K562 (cell line): Measurements from ENCODE around the gene ZNF629. TPM values are rescaled to one million over a fixed set of nuclear protein-coding genes. Genes with fewer than 3 reads are reported as not detected.

Source experiments
- ETV5 ChIP-seq: sonication (generic); formaldehyde crosslinking; IDR thresholded peaks from 2 replicates; pipeline ENCODE4 v1.4.0; 2020; ENCODE audit warnings: low read depth, mild to moderate bottlenecking, missing genetic modification reagents
- GMEB1 ChIP-seq: fragments of 250-450 bp; sonication (Bioruptor Pico); IDR thresholded peaks from 2 replicates; pipeline ENCODE4 v1.4.0; 2020; ENCODE audit warnings: mild to moderate bottlenecking
- HINFP ChIP-seq: fragments of 450-650 bp; conservative IDR thresholded peaks from 2 replicates; pipeline ENCODE4 v1.6.1; 2016; ENCODE audit warnings: missing genetic modification characterization, low read depth, mild to moderate bottlenecking, control low read depth, missing compliant biosample characterization
- KDM2B ChIP-seq: fragments of 250-450 bp; sonication (Bioruptor Pico); IDR thresholded peaks from 2 replicates; pipeline ENCODE4 v1.8.0; 2021; ENCODE audit warnings: mild to moderate bottlenecking, moderate library complexity
- NFATC3 ChIP-seq: fragments of 450-650 bp; IDR thresholded peaks from 2 replicates; pipeline ENCODE4 v1.6.1; 2017; ENCODE audit warnings: mild to moderate bottlenecking
- SETDB1 ChIP-seq: IDR thresholded peaks from one replicate; pipeline ENCODE4 v1.6.1; 2012; ENCODE audit warnings: low read length, control low read depth, inconsistent platforms
- SREBF1 ChIP-seq: fragments of 150-350 bp; IDR thresholded peaks from 2 replicates; pipeline ENCODE4 v1.6.1; 2014; ENCODE audit warnings: antibody characterized with exemption, low read depth, low read length, borderline replicate concordance
- TAF1 ChIP-seq: IDR thresholded peaks from 2 replicates; pipeline ENCODE4 v1.6.1; 2011; ENCODE audit warnings: mild to moderate bottlenecking, low read length, moderate library complexity; ENCODE audit not compliant: insufficient read depth, control insufficient read depth, severe bottlenecking; ENCODE audit errors: extremely low read depth
- ZNF232 ChIP-seq: sonication (generic); formaldehyde crosslinking; IDR thresholded peaks from 2 replicates; pipeline ENCODE4 v1.8.0; 2022; ENCODE audit warnings: mild to moderate bottlenecking, missing genetic modification reagents
- polyA plus RNA-seq, 8 experiments: library from polyadenylated mRNA; depleted of rRNA in 4 of 8; stranded (reverse) in 5 of 8; unstranded in 3 of 8; fragments of >200 nt; fragmentation: Nextera tagmentation in 2 of 8; fragmentation: Illumina TruSeq in 1 of 8; extraction: Ambion mirVana in 2 of 8; extraction: Trizol in 1 of 8; gene quantifications; 2 replicates each; pipeline versions ENCODE4 v1.2.1 to v1.2.3, GENCODE V29; 2011 to 2014; ENCODE audit warnings: inconsistent platforms in 1 of 8, missing spikeins in 1 of 8
- total RNA-seq, 7 experiments: library from RNA; depleted of rRNA in 6 of 7; stranded (reverse); fragments of >200 nt in 6 of 7; fragmentation: Illumina TruSeq in 2 of 7; extraction: Trizol in 2 of 7; gene quantifications; 2 replicates each; pipeline versions ENCODE4 v1.2.1 to v1.2.3, GENCODE V29; 2011 to 2021; ENCODE audit warnings: low replicate concordance in 1 of 7
- TF ChIP-seq, protein P1 (sequence below), 2 experiments: IDR thresholded peaks; 2 replicates each; pipeline ENCODE4 v1.6.1; 2011; ENCODE audit warnings: borderline replicate concordance in 1 of 2, control low read depth in 1 of 2, low read depth in 1 of 2, low read length in 1 of 2, mild to moderate bottlenecking in 1 of 2, mixed read lengths in 1 of 2, moderate library complexity in 1 of 2; ENCODE audit not compliant: insufficient read depth in 1 of 2, insufficient read length in 1 of 2, poor library complexity in 1 of 2, severe bottlenecking in 1 of 2; ENCODE audit errors: extremely low read depth in 1 of 2
- TF ChIP-seq, protein P2 (sequence below), 2 experiments: fragments of 150-350 bp in 1 of 2; IDR thresholded peaks; 2 replicates each; pipeline ENCODE4 v1.6.1; 2012 to 2016; ENCODE audit warnings: low read depth in 2 of 2, low read length in 2 of 2, mild to moderate bottlenecking in 1 of 2, moderate library complexity in 1 of 2
- TF ChIP-seq, protein P3 (sequence below): fragments of 250-450 bp; sonication (Bioruptor Pico); IDR thresholded peaks from 2 replicates; pipeline ENCODE4 v1.9.0; 2021; ENCODE audit warnings: mild to moderate bottlenecking, inconsistent platforms
- TF ChIP-seq, protein P4 (sequence below): sonication (generic); formaldehyde crosslinking; IDR thresholded peaks from 2 replicates; pipeline ENCODE4 v1.8.1; 2023; ENCODE audit warnings: mild to moderate bottlenecking, missing genetic modification reagents

The ZNF629 gene
- total and polyA plus RNA-seq, 9 of the 15 experiments (the other 6 are each of a cell fraction or from before 2014, with no cell fraction given): 0.44 to 18.8 (median 7.4) TPM

- TF ChIP-seq, protein P1, sequence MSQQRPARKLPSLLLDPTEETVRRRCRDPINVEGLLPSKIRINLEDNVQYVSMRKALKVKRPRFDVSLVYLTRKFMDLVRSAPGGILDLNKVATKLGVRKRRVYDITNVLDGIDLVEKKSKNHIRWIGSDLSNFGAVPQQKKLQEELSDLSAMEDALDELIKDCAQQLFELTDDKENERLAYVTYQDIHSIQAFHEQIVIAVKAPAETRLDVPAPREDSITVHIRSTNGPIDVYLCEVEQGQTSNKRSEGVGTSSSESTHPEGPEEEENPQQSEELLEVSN (IDR thresholded peaks at IDR 0.05; ENCODE audit: borderline replicate concordance in 1 of 2, extremely low read depth in 1 of 2, insufficient read depth in 1 of 2, insufficient read length in 1 of 2, low read depth in 1 of 2, low read length in 1 of 2, poor library complexity in 1 of 2, severe bottlenecking in 1 of 2): peak in 1 of 2 experiments; percentile 76
- TF ChIP-seq, protein P2, sequence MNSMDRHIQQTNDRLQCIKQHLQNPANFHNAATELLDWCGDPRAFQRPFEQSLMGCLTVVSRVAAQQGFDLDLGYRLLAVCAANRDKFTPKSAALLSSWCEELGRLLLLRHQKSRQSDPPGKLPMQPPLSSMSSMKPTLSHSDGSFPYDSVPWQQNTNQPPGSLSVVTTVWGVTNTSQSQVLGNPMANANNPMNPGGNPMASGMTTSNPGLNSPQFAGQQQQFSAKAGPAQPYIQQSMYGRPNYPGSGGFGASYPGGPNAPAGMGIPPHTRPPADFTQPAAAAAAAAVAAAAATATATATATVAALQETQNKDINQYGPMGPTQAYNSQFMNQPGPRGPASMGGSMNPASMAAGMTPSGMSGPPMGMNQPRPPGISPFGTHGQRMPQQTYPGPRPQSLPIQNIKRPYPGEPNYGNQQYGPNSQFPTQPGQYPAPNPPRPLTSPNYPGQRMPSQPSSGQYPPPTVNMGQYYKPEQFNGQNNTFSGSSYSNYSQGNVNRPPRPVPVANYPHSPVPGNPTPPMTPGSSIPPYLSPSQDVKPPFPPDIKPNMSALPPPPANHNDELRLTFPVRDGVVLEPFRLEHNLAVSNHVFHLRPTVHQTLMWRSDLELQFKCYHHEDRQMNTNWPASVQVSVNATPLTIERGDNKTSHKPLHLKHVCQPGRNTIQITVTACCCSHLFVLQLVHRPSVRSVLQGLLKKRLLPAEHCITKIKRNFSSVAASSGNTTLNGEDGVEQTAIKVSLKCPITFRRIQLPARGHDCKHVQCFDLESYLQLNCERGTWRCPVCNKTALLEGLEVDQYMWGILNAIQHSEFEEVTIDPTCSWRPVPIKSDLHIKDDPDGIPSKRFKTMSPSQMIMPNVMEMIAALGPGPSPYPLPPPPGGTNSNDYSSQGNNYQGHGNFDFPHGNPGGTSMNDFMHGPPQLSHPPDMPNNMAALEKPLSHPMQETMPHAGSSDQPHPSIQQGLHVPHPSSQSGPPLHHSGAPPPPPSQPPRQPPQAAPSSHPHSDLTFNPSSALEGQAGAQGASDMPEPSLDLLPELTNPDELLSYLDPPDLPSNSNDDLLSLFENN (IDR thresholded peaks at IDR 0.05; ENCODE audit: low read depth in 2 of 2, low read length in 2 of 2): no peak; a peak in 1 of 4 replicates
- TF ChIP-seq SETDB1 (no peak), HINFP (tag) (peak; percentile 77), NFATC3 (no peak), ZNF232 (CRISPR knock-in tag) (peak; percentile 71; the same call in 1 of the 2 replicates), SREBF1 (no peak), KDM2B (CRISPR knock-in tag) (0 out of 2 replicates have a peak, but pooled peaks have one; percentile 18), GMEB1 (CRISPR knock-in tag) (no peak), TAF1 (peak; percentile 55), ETV5 (CRISPR knock-in tag) (peak; percentile 82)
- TF ChIP-seq, protein P3, sequence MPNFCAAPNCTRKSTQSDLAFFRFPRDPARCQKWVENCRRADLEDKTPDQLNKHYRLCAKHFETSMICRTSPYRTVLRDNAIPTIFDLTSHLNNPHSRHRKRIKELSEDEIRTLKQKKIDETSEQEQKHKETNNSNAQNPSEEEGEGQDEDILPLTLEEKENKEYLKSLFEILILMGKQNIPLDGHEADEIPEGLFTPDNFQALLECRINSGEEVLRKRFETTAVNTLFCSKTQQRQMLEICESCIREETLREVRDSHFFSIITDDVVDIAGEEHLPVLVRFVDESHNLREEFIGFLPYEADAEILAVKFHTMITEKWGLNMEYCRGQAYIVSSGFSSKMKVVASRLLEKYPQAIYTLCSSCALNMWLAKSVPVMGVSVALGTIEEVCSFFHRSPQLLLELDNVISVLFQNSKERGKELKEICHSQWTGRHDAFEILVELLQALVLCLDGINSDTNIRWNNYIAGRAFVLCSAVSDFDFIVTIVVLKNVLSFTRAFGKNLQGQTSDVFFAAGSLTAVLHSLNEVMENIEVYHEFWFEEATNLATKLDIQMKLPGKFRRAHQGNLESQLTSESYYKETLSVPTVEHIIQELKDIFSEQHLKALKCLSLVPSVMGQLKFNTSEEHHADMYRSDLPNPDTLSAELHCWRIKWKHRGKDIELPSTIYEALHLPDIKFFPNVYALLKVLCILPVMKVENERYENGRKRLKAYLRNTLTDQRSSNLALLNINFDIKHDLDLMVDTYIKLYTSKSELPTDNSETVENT (CRISPR knock-in tag): no peak
- TF ChIP-seq, protein P4, sequence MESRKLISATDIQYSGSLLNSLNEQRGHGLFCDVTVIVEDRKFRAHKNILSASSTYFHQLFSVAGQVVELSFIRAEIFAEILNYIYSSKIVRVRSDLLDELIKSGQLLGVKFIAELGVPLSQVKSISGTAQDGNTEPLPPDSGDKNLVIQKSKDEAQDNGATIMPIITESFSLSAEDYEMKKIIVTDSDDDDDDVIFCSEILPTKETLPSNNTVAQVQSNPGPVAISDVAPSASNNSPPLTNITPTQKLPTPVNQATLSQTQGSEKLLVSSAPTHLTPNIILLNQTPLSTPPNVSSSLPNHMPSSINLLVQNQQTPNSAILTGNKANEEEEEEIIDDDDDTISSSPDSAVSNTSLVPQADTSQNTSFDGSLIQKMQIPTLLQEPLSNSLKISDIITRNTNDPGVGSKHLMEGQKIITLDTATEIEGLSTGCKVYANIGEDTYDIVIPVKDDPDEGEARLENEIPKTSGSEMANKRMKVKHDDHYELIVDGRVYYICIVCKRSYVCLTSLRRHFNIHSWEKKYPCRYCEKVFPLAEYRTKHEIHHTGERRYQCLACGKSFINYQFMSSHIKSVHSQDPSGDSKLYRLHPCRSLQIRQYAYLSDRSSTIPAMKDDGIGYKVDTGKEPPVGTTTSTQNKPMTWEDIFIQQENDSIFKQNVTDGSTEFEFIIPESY (CRISPR knock-in tag): peak; percentile 66
Observed at GRCh38 chr16:30761427-30761927, 25.5 kb downstream of the ZNF629 start (continued).
